Retinal pigment epithelial cell (primary cell): ENCODE results near the gene GABRB3.

ENCODE experiments used
- DNase-seq: peaks from one replicate; pipeline ENCODE4 v3.0.0-alpha.2; 2010; ENCODE audit warnings: low read depth
- H3K4me3 ChIP-seq: 2 replicates; pipeline ENCODE4 v1.5.1; 2011; ENCODE audit warnings: mild to moderate bottlenecking, low read length, control low read depth, moderate library complexity
- CTCF ChIP-seq: conservative IDR thresholded peaks from 2 replicates; pipeline ENCODE4 v1.5.1; 2011; ENCODE audit warnings: low read depth, low read length, control low read depth, inconsistent platforms

Gene GABRB3

GRCh38 chr15:26624128-26624527, 148.7 kb downstream of the GABRB3 start:
- no peak overlapping the region for H3K4me3 ChIP-seq
- no peak for DNase-seq
- no peak for TF ChIP-seq CTCF

- no peak overlapping the region for H3K4me3 ChIP-seq
- no peak for TF ChIP-seq CTCF
These were observed 149.8 kb downstream of the GABRB3 start for GRCh38 chr15:26623071-26623470.

GRCh38 chr15:26621816-26622215, 151.1 kb downstream of the GABRB3 start:
- H3K4me3 ChIP-seq, result no peak overlapping the region
- no peak for TF ChIP-seq CTCF
- no peak for DNase-seq

More at GRCh38 chr15:26623071-26623470, 149.8 kb downstream of the GABRB3 start:
- DNase-seq, result no peak

GRCh38 chr15:26620528-26621458, 152.1 kb downstream of the GABRB3 start:
- no peak for TF ChIP-seq CTCF
- no peak for DNase-seq
- no peak overlapping the region for H3K4me3 ChIP-seq

GRCh38 chr15:26615927-26616302, 157.0 kb downstream of the GABRB3 start:
- no peak for DNase-seq
- TF ChIP-seq CTCF, result no peak

GRCh38 chr15:26615188-26615926, 157.5 kb downstream of the GABRB3 start:
- TF ChIP-seq CTCF, result no peak
- no peak overlapping the region for H3K4me3 ChIP-seq
- no peak for DNase-seq

More at GRCh38 chr15:26615927-26616302, 157.0 kb downstream of the GABRB3 start:
- no peak overlapping the region for H3K4me3 ChIP-seq

GRCh38 chr15:26614734-26615133, 158.1 kb downstream of the GABRB3 start:
- H3K4me3 ChIP-seq, result no peak overlapping the region
- no peak for TF ChIP-seq CTCF
- DNase-seq, result no peak
